Stromal cell of bone marrow (primary cell): ENCODE measurements around the gene PPP2R2D.
"Not testable (repeated sequence)": the region's sequence is repeated elsewhere in the genome, so short reads cannot be mapped to it uniquely, and the experiment has no call there.

Source experiments
- DNase-seq: peaks from one replicate; pipeline ENCODE4 v3.0.0-alpha.2; 2012; ENCODE audit warnings: low read depth

PPP2R2D gene

DNA sequence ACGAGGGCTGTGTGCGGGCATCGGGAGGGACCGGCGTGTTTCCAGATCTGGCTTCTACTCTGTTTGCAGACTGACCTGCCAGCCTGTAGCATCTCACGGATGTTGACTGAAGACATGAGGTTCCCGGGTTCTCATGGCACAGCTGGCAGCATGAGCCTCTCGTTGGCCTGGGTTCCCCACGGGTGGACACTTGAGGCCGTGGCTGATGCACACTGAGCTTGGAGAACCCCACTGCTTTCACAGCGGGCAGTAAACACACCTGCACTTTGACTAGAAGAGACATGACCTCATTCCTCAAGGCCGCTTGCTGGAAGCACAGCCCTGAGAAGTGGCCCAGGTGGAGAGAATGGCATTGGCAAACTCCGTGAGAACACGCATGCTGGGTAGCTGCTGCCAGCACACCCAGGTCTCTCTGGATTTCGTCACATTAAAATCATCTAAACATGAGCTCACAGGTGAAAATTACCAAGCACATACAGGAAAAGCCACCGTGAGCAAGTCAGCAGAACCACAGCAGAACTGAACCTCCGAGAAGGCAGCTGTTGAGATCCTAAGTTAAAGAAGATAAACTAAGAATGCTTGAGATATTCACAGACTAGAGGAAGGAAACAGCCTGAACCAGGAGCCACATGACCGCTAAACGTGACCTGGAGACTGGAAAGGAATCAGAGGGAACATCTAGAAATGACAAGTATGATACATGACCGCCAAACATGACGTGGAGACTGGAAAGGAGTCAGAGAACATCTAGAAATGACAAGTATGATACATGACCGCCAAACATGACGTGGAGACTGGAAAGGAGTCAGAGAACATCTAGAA lies 48.4 kb downstream of the PPP2R2D start:
- DNase-seq = no peak

DNA sequence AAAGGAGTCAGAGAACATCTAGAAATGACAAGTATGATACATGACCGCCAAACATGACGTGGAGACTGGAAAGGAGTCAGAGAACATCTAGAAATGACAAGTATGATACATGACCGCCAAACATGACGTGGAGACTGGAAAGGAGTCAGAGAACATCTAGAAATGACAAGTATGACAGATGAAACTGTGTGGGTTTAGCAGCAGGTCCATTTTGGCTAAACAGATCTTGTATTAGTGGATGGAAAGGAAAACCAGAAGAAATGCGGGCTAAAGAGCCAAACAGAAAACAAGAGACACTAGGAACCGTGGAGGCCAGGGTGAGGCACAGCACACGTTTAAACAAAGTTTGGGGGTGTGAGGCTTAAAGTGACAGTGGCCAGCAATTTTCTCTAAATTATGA lies 49.1 kb downstream of the PPP2R2D start:
- not testable (repeated sequence) for DNase-seq

DNA sequence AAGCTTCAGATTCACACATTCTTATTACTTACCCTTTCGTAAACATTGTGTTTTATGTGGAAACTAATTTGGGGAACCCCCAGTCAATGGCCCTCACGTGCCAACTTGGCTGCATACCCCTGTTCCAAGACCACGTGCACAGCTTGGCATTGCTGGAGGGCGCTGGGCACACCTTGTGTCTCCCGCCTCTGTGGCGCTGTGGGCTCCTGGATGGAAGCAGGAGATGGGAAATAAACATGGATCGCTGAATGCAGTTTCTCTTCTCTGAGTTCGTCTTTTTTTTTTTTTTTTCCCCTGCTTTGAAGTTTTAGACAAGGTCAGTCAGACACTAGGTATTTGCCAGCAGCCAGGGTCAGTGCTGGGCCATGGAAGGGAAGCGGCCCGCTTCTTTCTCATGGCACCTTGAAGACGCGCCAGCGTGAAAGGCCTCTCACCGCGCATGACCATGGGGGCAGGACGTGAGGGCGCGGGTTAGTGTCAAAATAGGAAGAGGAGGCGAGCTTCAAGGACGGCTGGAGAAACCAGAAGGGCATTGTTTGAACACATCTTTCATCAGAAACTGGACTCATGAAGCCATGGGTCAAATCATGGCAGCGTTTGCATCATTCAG lies 53.7 kb downstream of the PPP2R2D start:
- DNase-seq = no peak

DNA sequence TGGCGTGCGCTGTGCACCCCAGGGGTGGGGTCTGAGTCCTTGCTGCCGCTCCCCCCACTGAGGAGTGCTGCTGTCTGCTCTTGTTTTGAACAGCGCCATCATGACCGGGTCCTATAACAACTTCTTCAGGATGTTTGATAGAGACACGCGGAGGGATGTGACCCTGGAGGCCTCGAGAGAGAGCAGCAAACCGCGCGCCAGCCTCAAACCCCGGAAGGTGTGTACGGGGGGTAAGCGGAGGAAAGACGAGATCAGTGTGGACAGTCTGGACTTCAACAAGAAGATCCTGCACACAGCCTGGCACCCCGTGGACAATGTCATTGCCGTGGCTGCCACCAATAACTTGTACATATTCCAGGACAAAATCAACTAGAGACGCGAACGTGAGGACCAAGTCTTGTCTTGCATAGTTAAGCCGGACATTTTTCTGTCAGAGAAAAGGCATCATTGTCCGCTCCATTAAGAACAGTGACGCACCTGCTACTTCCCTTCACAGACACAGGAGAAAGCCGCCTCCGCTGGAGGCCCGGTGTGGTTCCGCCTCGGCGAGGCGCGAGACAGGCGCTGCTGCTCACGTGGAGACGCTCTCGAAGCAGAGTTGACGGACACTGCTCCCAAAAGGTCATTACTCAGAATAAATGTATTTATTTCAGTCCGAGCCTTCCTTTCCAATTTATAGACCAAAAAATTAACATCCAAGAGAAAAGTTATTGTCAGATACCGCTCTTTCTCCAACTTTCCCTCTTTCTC lies 55.0 kb downstream of the PPP2R2D start:
- no peak for DNase-seq

DNA sequence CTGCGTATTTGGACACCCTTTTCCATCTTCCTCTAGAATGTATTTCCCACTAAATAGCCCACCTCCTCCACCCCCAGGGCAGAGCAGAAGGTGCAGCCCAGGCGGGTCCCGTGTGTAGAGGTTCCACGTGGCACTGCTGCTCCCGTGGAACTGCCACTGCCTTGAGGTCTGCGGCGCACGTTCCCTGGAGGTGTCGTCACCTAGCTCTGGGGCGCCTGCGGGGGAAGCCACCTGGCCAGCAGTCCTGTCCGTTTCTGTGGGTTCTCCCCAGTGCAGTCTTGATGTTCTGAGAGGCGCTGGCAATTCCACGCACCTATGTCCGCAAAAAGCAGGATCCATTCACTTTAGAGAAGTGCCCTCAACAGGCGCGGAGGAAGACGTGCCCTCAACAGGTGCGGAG lies 59.0 kb downstream of the PPP2R2D start:
- no peak for DNase-seq

DNA sequence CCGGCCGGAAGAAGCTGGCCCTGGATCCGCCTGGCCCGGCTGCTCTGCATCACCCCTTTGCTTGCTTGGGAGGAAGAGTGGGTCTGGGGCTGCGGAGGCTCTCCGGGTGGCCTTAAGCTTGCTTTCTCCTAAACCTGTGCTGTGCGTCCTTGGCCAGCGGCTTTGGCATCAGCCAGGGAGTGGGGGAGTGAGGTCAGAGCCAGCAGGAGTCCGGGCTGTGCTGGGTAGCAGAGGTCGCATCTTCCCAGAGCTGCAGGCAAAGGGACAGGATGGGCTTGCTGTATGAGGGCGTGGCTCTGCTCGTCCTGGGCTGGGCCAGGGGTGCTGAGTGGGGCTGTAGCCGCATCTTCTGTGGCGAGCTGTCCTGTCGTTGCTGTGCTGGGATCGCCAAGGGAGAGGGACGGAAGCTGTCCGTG lies 59.8 kb downstream of the PPP2R2D start:
- DNase-seq = no peak

DNA sequence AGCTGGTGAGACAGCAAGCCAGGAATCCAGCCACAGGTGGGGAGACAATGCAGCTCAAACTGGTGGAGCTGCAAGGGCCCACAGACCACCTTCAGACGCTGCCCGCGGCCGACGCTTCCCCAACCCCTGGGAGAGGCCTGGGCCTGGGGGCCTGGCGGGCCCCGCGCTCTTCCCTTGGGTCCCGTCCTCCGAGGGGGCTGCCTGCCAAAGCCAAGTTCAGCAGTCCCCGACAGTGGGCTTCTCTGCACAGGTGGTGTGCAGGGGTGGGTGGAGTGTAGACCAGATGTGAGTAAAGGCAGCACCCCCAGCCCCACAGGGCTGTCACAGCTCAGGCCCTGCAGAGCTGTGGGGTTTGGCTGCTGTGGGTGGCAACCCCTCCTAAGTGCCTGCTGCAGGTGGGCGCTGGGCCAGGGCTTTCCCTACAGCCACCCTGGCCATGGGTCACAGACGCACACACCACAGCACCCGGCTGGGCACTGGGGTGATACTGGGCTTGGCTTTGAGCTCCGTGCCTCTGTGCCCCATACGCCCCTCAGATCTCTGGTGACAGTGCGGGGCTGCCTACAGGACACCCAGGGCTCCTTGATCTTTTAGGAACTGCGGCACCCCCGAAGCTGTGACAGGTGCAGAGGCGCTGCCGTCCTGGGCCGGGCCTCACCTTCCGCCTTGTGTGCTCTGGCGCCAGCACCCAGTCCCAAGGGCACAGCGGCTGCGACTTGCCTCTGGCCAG lies 60.4 kb downstream of the PPP2R2D start:
- no peak for DNase-seq

DNA sequence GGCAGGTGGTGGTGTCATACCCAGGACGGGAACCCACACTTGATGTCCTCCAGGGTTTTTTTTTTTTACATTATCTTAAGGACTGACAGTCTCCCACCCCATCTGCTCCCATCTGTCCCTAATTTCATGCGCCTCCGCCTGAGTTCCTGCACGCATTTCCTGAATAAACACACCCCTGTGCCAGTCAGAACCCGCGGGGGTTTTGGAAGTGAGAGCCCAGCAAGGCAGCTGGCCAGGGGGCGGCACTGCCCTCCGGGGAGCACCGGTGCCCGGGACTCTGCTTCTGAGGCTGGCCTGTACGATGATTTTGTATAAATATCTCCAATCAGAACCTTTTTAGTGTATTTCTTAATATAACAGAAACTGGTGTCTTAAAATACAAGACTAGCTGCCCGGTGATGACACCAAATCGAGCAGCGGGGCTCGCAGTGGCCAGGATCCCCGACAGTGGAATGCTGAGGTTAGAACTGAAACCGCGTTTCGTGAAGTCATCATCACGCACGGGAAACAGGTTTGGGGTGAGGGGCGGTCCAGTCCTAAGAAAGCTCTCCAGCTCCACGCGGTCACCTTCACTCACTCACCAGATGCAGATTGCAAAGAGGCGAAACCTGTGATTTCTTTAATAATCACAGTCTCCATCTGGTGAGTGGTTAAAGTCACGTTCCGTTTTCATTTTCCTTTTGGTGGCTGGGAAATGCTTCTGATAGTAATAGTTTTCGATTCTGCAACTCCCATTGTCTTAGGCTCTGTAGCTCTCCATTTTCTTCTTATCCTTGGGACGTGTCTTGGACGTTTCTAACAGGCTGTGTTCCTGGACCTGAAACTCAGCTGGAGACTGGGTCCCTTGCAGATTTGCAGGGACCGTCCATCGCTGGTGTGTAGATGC lies 61.2 kb downstream of the PPP2R2D start:
- no peak for DNase-seq

DNA sequence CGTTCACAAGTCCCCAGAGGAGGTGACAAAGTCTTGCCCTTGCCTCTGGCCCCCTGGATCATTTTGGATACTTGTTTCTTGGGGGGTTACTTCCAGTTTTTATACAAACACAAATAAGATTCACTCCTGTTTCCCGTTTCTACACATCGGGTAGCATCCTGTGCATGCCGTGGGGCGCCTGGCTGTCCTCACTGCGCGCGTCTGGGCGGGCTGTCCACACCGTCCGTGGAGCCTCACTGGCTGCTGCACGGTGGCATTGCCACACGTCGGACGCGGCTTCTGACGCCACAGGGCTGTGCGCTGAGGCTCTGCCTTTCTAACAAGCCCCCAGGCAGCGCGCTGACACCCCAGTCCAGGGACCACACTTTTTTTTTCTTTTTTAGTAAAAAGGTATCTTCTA lies 62.5 kb downstream of the PPP2R2D start:
- no peak for DNase-seq

DNA sequence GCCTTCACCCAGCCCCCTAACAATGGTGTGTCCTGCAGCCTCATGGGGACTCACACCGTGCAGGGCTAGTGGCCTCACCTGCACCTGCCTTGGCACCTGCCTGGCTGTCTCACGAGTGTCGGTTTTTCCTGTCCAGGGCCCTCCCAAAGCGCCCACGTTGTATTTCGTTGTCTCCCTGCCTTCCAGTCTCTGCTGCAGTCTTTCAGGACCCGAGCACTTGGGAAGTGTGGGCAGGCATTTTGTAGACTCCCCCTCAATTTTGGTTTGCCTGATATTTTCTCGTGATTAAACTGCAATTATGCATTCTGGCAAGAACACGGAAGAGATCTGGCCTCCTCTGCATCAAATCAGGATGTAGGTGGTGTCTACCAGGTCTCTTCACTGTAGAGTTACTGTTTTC lies 63.0 kb downstream of the PPP2R2D start:
- DNase-seq = no peak

DNA sequence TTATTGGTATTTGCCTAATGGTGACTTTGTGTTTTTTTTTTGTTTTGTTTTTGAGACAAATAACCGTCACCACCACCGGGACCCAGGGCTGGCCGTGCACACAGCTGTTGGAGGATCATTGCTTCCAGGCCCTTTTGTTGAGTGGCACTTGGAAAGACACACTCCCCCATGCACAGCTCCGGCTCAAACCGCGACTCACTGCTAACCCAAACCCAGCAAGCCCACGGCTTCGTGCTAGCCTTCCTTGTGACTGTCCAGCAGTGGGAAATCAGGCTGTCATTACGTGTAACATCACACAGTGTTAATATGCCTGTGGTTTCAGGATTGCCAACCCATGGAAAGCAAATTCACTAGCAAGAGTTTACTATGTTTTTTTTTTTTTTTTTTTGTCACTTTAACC lies 63.5 kb downstream of the PPP2R2D start:
- DNase-seq = no peak

DNA sequence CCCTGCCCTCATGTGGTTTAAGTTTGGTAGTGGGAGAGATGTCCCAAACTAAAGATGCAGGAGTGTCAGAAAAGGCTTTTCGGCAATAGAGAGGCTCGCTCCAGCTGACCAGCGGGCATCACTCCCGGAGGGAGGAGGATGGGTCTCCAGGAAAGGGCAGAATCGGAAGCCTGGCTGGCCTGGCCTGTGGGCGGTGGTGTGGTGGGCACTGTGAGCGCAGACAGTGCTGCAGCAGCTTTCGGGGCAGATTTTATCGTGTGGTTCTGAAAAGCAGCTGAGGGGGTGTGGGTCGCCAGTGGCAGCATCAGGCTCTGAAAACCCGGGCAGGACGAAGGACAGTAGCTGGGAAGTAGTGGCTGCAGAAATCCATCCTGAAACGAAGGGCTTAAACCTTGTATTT lies 68.1 kb downstream of the PPP2R2D start:
- DNase-seq = no peak

DNA sequence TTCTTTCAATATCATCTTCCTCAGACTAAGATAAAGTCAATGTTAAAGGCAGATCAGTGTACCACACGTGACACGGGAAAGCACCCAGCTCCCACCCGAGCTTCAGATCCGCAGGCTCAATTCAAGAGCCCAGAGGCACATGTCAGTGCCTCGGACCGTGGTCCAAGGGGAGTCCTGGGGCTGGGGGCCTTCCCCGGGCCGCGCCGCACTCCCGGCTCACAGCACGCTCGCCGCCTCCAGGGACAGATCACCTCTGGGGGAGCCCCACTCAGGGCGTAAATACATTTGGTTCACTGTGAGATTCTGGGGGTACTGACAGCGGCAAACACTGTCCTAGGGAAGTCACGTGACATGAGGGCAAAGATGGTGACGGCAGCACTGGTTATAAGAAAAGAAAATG lies 70.1 kb downstream of the PPP2R2D start:
- DNase-seq = no peak

DNA sequence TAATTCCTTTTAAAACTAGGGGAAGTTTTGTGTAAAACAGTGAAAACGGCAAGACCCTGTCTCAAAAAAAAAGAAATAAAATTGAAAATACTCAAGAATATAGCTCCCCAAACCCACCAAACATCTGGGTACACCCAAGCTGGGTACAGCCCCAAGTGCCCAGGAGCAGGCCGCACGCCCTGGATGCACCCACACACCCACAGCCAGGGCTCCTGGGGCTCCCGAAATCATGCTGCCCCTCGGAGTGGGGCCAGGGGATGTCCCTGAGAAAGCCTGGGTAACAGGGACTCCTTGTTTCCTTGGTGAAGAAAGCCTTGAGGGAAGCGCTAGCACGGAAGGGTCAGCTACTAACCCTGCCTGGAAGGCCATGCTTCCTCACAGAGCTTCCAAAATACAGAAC lies 70.8 kb downstream of the PPP2R2D start:
- no peak for DNase-seq

DNA sequence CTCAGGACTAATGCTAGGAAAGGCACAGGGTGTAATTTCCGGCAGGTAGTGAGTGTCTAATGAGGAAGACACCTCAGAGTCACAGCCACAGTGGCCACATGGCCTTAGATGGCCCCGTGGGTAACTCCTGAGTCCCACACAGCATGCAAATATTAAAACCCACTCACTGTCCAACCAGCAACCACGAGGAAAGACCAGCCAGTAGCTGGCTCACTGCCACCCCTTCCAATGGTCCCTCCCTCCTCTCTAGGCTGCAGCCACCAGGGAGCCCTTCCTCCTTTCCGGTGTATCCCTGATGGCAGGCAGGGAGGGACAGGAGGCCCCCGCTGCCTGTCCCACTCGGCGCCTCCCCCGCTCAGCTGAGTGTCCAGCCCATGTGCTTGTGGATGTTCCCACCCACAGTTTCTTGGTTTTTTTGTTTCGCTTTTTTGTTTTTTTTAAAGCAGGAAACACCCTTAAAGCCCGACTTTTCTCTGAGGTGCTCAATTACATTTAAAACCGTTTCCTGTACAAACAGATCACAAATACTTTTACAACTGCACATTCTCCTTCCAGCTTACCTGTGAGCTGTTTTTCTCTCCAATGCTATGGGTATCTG lies 71.8 kb downstream of the PPP2R2D start:
- peak; percentile 31 for DNase-seq

DNA sequence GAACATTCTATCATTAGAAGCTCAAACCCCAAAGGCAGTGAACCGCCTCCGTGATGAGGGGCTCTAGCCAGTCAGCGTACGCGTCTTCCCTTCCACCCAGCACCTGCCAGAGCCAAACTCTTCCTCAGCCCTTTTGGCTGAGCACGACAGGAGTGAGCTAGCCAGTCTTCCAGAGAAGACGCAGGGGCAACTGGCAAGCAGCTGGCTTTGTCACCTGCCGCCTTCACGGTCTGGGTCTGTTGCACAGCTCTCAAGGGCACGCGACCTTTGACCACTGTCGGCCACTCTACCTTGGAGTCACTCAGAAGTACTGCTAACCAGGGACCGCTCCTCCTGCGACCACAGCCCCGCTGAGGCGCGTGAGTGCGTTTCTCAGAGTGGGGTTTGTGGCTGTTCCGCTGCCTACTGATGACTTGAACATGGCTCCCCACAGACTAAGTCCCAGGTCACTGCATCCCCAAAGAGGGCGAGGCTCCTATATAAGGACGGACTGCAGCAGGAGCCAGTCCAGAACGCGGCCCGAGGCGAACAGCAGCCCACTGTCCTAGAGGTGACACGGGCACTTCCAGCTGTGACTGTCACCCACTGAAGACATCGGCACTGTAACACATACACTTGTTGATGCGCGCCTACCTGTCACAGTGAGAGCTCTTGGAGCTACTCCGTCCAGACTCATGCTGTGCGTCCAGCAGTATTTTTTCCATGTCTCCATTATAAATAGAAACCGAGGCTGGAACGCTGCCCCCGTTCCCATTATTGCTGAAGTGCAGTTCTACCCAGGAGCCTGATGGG lies 72.5 kb downstream of the PPP2R2D start:
- no peak for DNase-seq

DNA sequence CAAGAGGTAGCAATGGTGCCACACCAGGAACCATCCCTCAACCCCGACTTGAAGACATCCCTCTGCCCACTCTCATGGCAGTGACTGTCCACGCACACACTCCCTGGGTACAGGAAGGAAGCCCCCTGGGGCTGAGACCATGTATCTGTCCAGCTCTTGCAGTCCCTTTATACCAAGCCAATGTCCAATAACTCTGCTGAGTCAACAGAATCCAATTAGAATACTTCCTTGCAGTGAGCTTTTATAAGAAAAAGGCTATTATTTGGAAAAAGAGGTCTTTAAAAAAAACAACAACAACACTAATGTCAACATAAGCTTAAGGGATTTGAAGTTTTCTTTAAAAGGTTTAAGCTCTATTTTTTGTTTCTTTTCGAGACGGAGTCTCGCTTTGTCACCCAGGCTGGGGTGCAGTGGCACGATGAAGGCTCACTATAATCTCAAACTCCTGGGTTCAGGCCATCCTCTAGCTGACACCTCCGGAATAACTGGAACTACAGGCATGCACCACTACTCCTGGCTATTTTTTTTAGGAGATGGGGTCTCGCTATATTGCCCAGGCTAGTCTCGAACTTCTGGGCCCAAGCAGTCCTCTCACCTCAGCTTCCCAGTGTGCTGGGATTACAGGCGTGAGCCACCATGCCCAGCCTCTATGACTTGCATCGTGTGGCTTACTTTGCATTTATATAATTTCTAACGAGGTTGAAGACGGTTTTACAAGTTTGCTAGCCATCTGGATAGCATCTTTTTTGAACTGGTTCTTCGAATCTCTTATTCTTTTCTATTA lies 73.4 kb downstream of the PPP2R2D start:
- no peak for DNase-seq

DNA sequence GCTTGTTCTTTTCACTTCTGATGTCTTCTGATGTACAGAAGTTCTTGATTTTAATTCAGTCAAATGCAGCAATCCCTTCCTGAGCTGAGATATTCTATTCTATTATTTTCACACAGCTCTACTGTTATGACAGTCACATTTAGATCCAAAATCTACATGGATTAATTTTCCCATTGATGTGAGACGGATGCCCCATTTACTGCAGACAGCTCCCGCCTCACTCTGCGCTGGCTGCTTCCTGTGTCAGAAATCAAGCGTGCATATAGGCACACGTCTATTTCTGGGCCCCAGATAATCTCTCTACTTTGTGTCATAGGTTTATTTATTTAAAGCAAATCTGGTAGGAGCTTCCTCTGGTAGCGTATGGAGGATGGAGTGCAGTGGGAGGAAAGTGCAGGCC lies 74.2 kb downstream of the PPP2R2D start:
- DNase-seq = no peak

DNA sequence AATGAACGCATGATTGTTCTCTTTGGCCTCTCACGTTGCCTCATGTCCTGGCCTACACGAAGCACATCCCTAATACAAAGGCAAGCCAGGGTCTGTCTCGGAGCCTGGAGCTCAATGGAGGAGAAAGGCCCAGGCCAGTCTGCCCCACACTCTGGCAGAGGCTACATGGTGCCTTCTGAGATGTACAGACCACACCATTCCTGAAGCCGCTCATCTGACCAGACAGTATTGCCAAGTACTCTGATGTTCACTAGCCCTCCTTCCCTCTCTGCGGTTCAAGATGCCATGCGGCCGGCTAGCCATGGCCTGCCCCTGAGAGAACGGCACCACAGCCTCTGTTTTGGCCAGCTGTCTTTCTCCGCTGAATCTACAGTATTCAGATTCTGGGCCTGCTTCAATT lies 75.0 kb downstream of the PPP2R2D start:
- DNase-seq = no peak
